T-helper 1 cell treated with Interleukin-12 subunit alpha and Interleukin-12 subunit beta and Interleukin-4 antibody, amounts not matched to agents 30 ng/mL and 1 ng/mL, for 36 hours (primary cell): ENCODE data around the gene ACAD10. TPM values are rescaled to one million over a fixed set of nuclear protein-coding genes. Genes with fewer than 3 reads are reported as not detected.

Experiments used
- intact Hi-C: fragments of 100-400 bp; cut with micrococcal nuclease; formaldehyde crosslinking; loops from one replicate; pipeline ENCODE4 v1.15.1; 2024
- total RNA-seq: library from RNA; stranded (reverse); gene quantifications from 2 replicates; pipeline ENCODE4 v1.2.3, GENCODE V29; 2022

Gene ACAD10
- total RNA-seq, 1 donor from 2014 or later = 29.5 TPM

GRCh38 chr12:111775205-111776193, 89.6 kb downstream of the ACAD10 start:
- intact Hi-C loops = no loop called here

- intact Hi-C loops = no loop called here
Measured at GRCh38 chr12:111776836-111777344, 91.0 kb downstream of the ACAD10 start.

GRCh38 chr12:111777345-111778045, 91.6 kb downstream of the ACAD10 start:
- intact Hi-C loops = no loop called here

- intact Hi-C loops = no loop called here
Measured at GRCh38 chr12:111780166-111780565, 94.3 kb downstream of the ACAD10 start.

- intact Hi-C loops = no loop called here
Measured at GRCh38 chr12:111780615-111781014, 94.8 kb downstream of the ACAD10 start.

GRCh38 chr12:111781085-111781658, 95.3 kb downstream of the ACAD10 start:
- intact Hi-C loops = no loop called here

GRCh38 chr12:111783046-111783445, 97.2 kb downstream of the ACAD10 start:
- intact Hi-C loops = no loop called here

GRCh38 chr12:111784953-111785352, 99.1 kb downstream of the ACAD10 start:
- intact Hi-C loops = no loop called here

GRCh38 chr12:111785651-111786050, 99.8 kb downstream of the ACAD10 start:
- intact Hi-C loops = no loop called here

GRCh38 chr12:111788178-111788654, 102.4 kb downstream of the ACAD10 start:
- intact Hi-C loops = no loop called here

GRCh38 chr12:111789779-111790178, 103.9 kb downstream of the ACAD10 start:
- intact Hi-C loops = no loop called here

- intact Hi-C loops = no loop called here
Measured at GRCh38 chr12:111791507-111791906, 105.7 kb downstream of the ACAD10 start.

- intact Hi-C loops = no loop called here
Measured at GRCh38 chr12:111792155-111792855, 106.5 kb downstream of the ACAD10 start.

- intact Hi-C loops = no loop called here
Measured at GRCh38 chr12:111792856-111793235, 107.0 kb downstream of the ACAD10 start.

- intact Hi-C loops = no loop called here
Measured at GRCh38 chr12:111798182-111798581, 112.3 kb downstream of the ACAD10 start.

GRCh38 chr12:111799758-111800157, 113.9 kb downstream of the ACAD10 start:
- intact Hi-C loops = no loop called here

- intact Hi-C loops = no loop called here
Measured at GRCh38 chr12:111803038-111803626, 117.3 kb downstream of the ACAD10 start.

- intact Hi-C loops = no loop called here
Measured at GRCh38 chr12:111803851-111804250, 118.0 kb downstream of the ACAD10 start.

GRCh38 chr12:111806304-111806703, 120.5 kb downstream of the ACAD10 start:
- intact Hi-C loops = no loop called here
